MM.1S (cell line): ENCODE measurements around the gene ANO10.

Source experiments
- DNase-seq: peaks from one replicate; pipeline ENCODE4 v3.0.0-alpha.2; 2015
- H2AFZ ChIP-seq: fragments of 300-600 bp; sonication (generic); 2 replicates; pipeline ENCODE4 v1.6.0; 2016; ENCODE audit warnings: antibody characterized with exemption, low read length
- H3F3A ChIP-seq: fragments of 300-600 bp; sonication (generic); 2 replicates; pipeline ENCODE4 v1.6.1; 2016; ENCODE audit warnings: mild to moderate bottlenecking, antibody characterized with exemption, low read length, moderate library complexity, mixed read lengths; ENCODE audit not compliant: insufficient read depth
- H3K27ac ChIP-seq: fragments of 300-600 bp; sonication (generic); 2 replicates; pipeline ENCODE4 v1.5.1; 2016; ENCODE audit warnings: mild to moderate bottlenecking, low read length
- H3K27me3 ChIP-seq: fragments of 300-600 bp; sonication (generic); replicated peaks from 2 replicates; pipeline ENCODE4 v1.6.0; 2016; ENCODE audit warnings: low read length; ENCODE audit not compliant: insufficient read depth
- H3K36me3 ChIP-seq: fragments of 300-600 bp; sonication (generic); replicated peaks from 2 replicates; pipeline ENCODE4 v1.6.1; 2016; ENCODE audit warnings: mild to moderate bottlenecking, low read length, mixed read lengths; ENCODE audit not compliant: insufficient read depth
- H3K4me1 ChIP-seq: fragments of 300-600 bp; sonication (generic); 2 replicates; pipeline ENCODE4 v1.6.1; 2016; ENCODE audit warnings: low read length, mixed read lengths
- H3K4me2 ChIP-seq: fragments of 300-600 bp; sonication (generic); 2 replicates; pipeline ENCODE4 v1.6.0; 2016; ENCODE audit warnings: low read depth, low read length
- H3K4me3 ChIP-seq: fragments of 300-600 bp; sonication (generic); 2 replicates; pipeline ENCODE4 v1.5.1; 2016; ENCODE audit warnings: low read length, mixed read lengths
- H3K79me2 ChIP-seq: fragments of 300-600 bp; sonication (generic); 2 replicates; pipeline ENCODE4 v1.6.1; 2016; ENCODE audit warnings: mixed run types, low read length, mixed read lengths
- H3K9ac ChIP-seq: fragments of 300-600 bp; sonication (generic); 2 replicates; pipeline ENCODE4 v1.6.1; 2016; ENCODE audit warnings: low read length, mixed read lengths
- H3K9me2 ChIP-seq: fragments of 300-600 bp; sonication (generic); replicated peaks from 2 replicates; pipeline ENCODE4 v1.6.1; 2016; ENCODE audit warnings: mild to moderate bottlenecking, low read length, mixed read lengths; ENCODE audit not compliant: insufficient read depth
- H3K9me3 ChIP-seq: fragments of 300-600 bp; sonication (generic); replicated peaks from 2 replicates; pipeline ENCODE4 v1.6.1; 2016; ENCODE audit warnings: mild to moderate bottlenecking, low read length, mixed read lengths; ENCODE audit not compliant: insufficient read depth
- H4K20me1 ChIP-seq: fragments of 300-600 bp; sonication (generic); 2 replicates; pipeline ENCODE4 v1.6.1; 2016; ENCODE audit warnings: mild to moderate bottlenecking, low read length, moderate library complexity, mixed read lengths; ENCODE audit not compliant: insufficient read depth
- EZH2 ChIP-seq: fragments of 300-600 bp; sonication (generic); optimal IDR thresholded peaks from 2 replicates; pipeline ENCODE3; 2017; ENCODE audit warnings: low read depth, mild to moderate bottlenecking, antibody characterized with exemption, low read length, mixed read lengths
- EZH2phosphoT487 ChIP-seq: fragments of 300-600 bp; sonication (generic); IDR thresholded peaks from 2 replicates; pipeline ENCODE4 v1.6.1; 2018; ENCODE audit warnings: antibody characterized with exemption, low read length
- TF ChIP-seq, protein P1 (sequence below): fragments of 300-600 bp; sonication (generic); IDR thresholded peaks from 2 replicates; pipeline ENCODE4 v1.5.1; 2016; ENCODE audit warnings: antibody characterized with exemption, low read length, mixed read lengths

ANO10 gene

DNA sequence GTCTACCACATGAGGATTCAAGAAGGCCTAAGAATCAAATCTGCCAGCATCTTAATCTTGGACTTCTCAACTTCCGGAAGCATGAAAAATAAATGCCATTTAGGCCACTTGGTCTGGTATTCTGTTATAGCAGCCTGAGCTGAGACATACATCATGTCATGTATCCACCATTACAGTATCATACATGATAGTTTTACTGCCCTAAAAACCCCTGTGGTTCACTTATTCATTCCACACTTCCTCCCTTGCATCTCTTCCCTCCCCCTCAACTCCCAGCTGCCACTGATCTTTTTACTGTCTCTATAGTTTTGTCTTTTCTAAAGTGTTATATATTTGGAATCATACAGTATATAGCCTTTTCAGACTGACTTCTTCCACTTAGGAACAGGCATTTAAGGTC is 173.7 kb downstream of the ANO10 start:
- TF ChIP-seq, protein P1, sequence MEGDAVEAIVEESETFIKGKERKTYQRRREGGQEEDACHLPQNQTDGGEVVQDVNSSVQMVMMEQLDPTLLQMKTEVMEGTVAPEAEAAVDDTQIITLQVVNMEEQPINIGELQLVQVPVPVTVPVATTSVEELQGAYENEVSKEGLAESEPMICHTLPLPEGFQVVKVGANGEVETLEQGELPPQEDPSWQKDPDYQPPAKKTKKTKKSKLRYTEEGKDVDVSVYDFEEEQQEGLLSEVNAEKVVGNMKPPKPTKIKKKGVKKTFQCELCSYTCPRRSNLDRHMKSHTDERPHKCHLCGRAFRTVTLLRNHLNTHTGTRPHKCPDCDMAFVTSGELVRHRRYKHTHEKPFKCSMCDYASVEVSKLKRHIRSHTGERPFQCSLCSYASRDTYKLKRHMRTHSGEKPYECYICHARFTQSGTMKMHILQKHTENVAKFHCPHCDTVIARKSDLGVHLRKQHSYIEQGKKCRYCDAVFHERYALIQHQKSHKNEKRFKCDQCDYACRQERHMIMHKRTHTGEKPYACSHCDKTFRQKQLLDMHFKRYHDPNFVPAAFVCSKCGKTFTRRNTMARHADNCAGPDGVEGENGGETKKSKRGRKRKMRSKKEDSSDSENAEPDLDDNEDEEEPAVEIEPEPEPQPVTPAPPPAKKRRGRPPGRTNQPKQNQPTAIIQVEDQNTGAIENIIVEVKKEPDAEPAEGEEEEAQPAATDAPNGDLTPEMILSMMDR = no peak
- TF ChIP-seq EZH2 = no peak
- no peak for TF ChIP-seq EZH2phosphoT487

GRCh38 chr3:43445820-43446219 is 176.0 kb downstream of the ANO10 start:
- no peak overlapping the region for H3K4me2 ChIP-seq
- H3K9ac ChIP-seq = no peak overlapping the region
- H3K9me3 ChIP-seq = no peaks in the 10 kb centered on the region
- no peaks in the 10 kb centered on the region for H4K20me1 ChIP-seq
- H3K9me2 ChIP-seq = no peaks in the 10 kb centered on the region
- TF ChIP-seq EZH2 (no peak), EZH2phosphoT487 (no peak)
- TF ChIP-seq, protein P1 = no peak
- H3K36me3 ChIP-seq = no peaks in the 10 kb centered on the region
- no peaks in the 10 kb centered on the region for H3F3A ChIP-seq
- no peak overlapping the region for H2AFZ ChIP-seq
- H3K27ac ChIP-seq = no peak overlapping the region
- H3K79me2 ChIP-seq = no peaks in the 10 kb centered on the region
- no peaks in the 10 kb centered on the region for H3K27me3 ChIP-seq
- H3K4me1 ChIP-seq = no peaks in the 10 kb centered on the region
- H3K4me3 ChIP-seq = no peak overlapping the region
- no peak for DNase-seq

More for the DNA sequence above, 173.7 kb downstream of the ANO10 start:
- H3K4me3 ChIP-seq = no peak overlapping the region
- H3K27me3 ChIP-seq = no peaks in the 10 kb centered on the region
- no peaks in the 10 kb centered on the region for H3K36me3 ChIP-seq
- no peak for DNase-seq
- H2AFZ ChIP-seq = no peak overlapping the region
- no peaks in the 10 kb centered on the region for H3K9me2 ChIP-seq
- H3K4me2 ChIP-seq = no peak overlapping the region
- H3K9me3 ChIP-seq = no peaks in the 10 kb centered on the region
- H3K79me2 ChIP-seq = no peaks in the 10 kb centered on the region
- no peaks in the 10 kb centered on the region for H3F3A ChIP-seq
- no peaks in the 10 kb centered on the region for H3K4me1 ChIP-seq
- H3K9ac ChIP-seq = no peak overlapping the region
- H3K27ac ChIP-seq = no peak overlapping the region
- no peaks in the 10 kb centered on the region for H4K20me1 ChIP-seq

GRCh38 chr3:43442872-43443395 is 178.9 kb downstream of the ANO10 start:
- H3K27ac ChIP-seq = no peak overlapping the region
- no peaks in the 10 kb centered on the region for H3K9me3 ChIP-seq
- no peak for DNase-seq
- no peak overlapping the region for H3K4me3 ChIP-seq
- no peak overlapping the region for H3K9ac ChIP-seq
- no peaks in the 10 kb centered on the region for H3K27me3 ChIP-seq
- no peaks in the 10 kb centered on the region for H3K9me2 ChIP-seq
- no peak overlapping the region for H2AFZ ChIP-seq
- TF ChIP-seq EZH2phosphoT487 (no peak), EZH2 (no peak)
- TF ChIP-seq, protein P1 = no peak
- no peaks in the 10 kb centered on the region for H4K20me1 ChIP-seq
- H3K79me2 ChIP-seq = no peaks in the 10 kb centered on the region
- no peaks in the 10 kb centered on the region for H3K36me3 ChIP-seq
- no peaks in the 10 kb centered on the region for H3K4me1 ChIP-seq
- H3F3A ChIP-seq = no peaks in the 10 kb centered on the region
- no peak overlapping the region for H3K4me2 ChIP-seq
